Central memory CD8-positive, alpha-beta T cell (primary cell): Measurements from ENCODE around the gene SEMA3G.

ENCODE experiments used
- ATAC-seq: fragments of 150-1000 bp; cut with Tn5 transposase; replicated peaks from 2 replicates; pipeline ENCODE4 v1.10.0; 2022; ENCODE audit warnings: mild to moderate bottlenecking, moderate FRiP score, moderate number of reproducible peaks; ENCODE audit not compliant: poor library complexity, severe bottlenecking; ENCODE audit errors: extremely low read depth
- DNase-seq, 2 donors: peaks; one replicate each; pipeline ENCODE4 v3.0.0; 2021; ENCODE audit warnings: low spot score in 2 of 2
- H3K27ac Mint-ChIP-seq: one replicate; pipeline ENCODE4 v1.8.0; 2022; ENCODE audit warnings: low read depth, mild to moderate bottlenecking, moderate library complexity, mixed read lengths
- H3K27me3 Mint-ChIP-seq: one replicate; pipeline ENCODE4 v1.8.0; 2022; ENCODE audit warnings: mixed read lengths
- H3K36me3 Mint-ChIP-seq: one replicate; pipeline ENCODE4 v1.8.0; 2022; ENCODE audit warnings: mild to moderate bottlenecking, moderate library complexity, mixed read lengths; ENCODE audit not compliant: insufficient read depth
- H3K4me1 Mint-ChIP-seq: one replicate; pipeline ENCODE4 v1.8.0; 2022; ENCODE audit warnings: mixed read lengths
- H3K4me3 Mint-ChIP-seq: one replicate; pipeline ENCODE4 v1.8.0; 2022; ENCODE audit warnings: mild to moderate bottlenecking, moderate library complexity, mixed read lengths
- H3K9me3 Mint-ChIP-seq: one replicate; pipeline ENCODE4 v1.8.0; 2022; ENCODE audit warnings: mixed read lengths

The SEMA3G gene

GRCh38 chr3:52472239-52473000 lies 27.5 kb upstream of the SEMA3G start:
- Mint-ChIP-seq H3K4me3 (no peak overlapping the region), H3K36me3 (peaks cover 39% of the 10 kb centered on the region), H3K4me1 (peaks cover 9% of the 10 kb centered on the region), H3K27me3 (no peaks in the 10 kb centered on the region), H3K27ac (no peak overlapping the region), H3K9me3 (no peaks in the 10 kb centered on the region)
- DNase-seq (no peak), ATAC-seq (no peak)

- Mint-ChIP-seq H3K27ac (no peak overlapping the region), H3K36me3 (peaks cover 34% of the 10 kb centered on the region), H3K27me3 (no peaks in the 10 kb centered on the region), H3K4me1 (peaks cover 9% of the 10 kb centered on the region), H3K4me3 (no peak overlapping the region), H3K9me3 (no peaks in the 10 kb centered on the region)
- ATAC-seq: no peak
- no peak for DNase-seq
Measured at GRCh38 chr3:52471371-52472238, 26.7 kb upstream of the SEMA3G start.

DNA sequence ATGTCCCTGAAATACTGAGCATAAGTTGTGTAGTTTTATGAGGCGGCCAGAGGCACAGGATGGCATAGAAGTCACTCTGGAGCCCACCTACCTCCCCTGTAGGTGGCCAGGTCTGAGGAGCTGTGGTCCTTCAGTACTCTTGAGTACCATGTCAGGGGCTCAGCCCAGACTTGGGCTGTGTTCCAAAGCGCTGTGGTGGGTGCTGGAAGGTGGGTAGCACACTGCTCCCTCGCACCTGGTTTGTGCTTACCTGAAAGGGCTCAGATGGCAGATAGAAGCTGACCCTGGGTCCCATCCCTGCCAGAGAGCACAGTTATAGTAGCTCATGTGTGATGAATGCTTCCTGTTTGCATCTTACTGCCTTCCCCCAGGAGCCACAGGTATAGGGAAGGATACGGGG lies 26.0 kb upstream of the SEMA3G start:
- DNase-seq (no peak), ATAC-seq (no peak)
- H3K4me3 Mint-ChIP-seq: no peak overlapping the region
- H3K27me3 Mint-ChIP-seq: no peaks in the 10 kb centered on the region
- H3K9me3 Mint-ChIP-seq: no peaks in the 10 kb centered on the region
- peaks cover 9% of the 10 kb centered on the region for H3K4me1 Mint-ChIP-seq
- H3K27ac Mint-ChIP-seq: no peak overlapping the region
- H3K36me3 Mint-ChIP-seq: peaks cover 33% of the 10 kb centered on the region

GRCh38 chr3:52469001-52469400 lies 24.1 kb upstream of the SEMA3G start:
- peak overlapping the region; percentile 26 for H3K27ac Mint-ChIP-seq
- peaks cover 9% of the 10 kb centered on the region for H3K4me1 Mint-ChIP-seq
- no peaks in the 10 kb centered on the region for H3K9me3 Mint-ChIP-seq
- ATAC-seq (no peak), DNase-seq (no peak)
- H3K4me3 Mint-ChIP-seq: no peak overlapping the region
- H3K36me3 Mint-ChIP-seq: peaks cover 27% of the 10 kb centered on the region
- no peaks in the 10 kb centered on the region for H3K27me3 Mint-ChIP-seq

DNA sequence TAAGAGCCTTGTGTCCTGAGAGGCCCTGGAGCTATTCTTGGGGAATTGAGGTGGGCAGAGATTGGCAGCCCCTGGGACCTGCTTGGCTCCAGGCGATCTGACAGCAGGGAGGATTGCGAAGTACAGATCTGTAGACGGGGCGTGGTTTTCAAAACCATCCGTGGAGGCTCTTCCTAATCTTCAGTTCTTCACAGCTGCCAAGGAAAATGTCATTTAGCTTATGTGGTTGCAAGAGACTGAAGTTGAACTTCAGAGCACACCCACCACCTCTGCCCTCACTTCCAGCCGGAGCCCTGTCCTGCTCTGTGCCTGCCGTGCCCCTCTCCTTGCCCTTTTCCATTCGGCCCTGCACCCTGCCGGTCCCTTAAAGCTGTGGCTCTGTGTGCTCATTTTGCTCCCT lies 23.4 kb upstream of the SEMA3G start:
- Mint-ChIP-seq H3K27ac (peak overlapping the region; percentile 26), H3K4me1 (peaks cover 10% of the 10 kb centered on the region), H3K27me3 (no peaks in the 10 kb centered on the region), H3K36me3 (peaks cover 22% of the 10 kb centered on the region), H3K4me3 (no peak overlapping the region), H3K9me3 (no peaks in the 10 kb centered on the region)
- ATAC-seq (no peak), DNase-seq (no peak)

GRCh38 chr3:52463416-52463815 lies 18.5 kb upstream of the SEMA3G start:
- Mint-ChIP-seq H3K4me3 (no peak overlapping the region), H3K27me3 (no peaks in the 10 kb centered on the region), H3K9me3 (no peaks in the 10 kb centered on the region), H3K36me3 (peaks cover 43% of the 10 kb centered on the region), H3K27ac (peak overlapping the region; percentile 22), H3K4me1 (peaks cover 17% of the 10 kb centered on the region)
- ATAC-seq: peak; percentile 45
- DNase-seq: no peak

- peaks cover 28% of the 10 kb centered on the region for H3K4me1 Mint-ChIP-seq
Measured at GRCh38 chr3:52461874-52462273, 17.0 kb upstream of the SEMA3G start.

GRCh38 chr3:52458770-52459545 lies 14.1 kb upstream of the SEMA3G start:
- peak; percentile 29 for ATAC-seq
- Mint-ChIP-seq H3K4me3 (no peak overlapping the region), H3K27ac (no peak overlapping the region), H3K4me1 (peaks cover 52% of the 10 kb centered on the region), H3K27me3 (no peaks in the 10 kb centered on the region), H3K9me3 (no peaks in the 10 kb centered on the region), H3K36me3 (peaks cover 50% of the 10 kb centered on the region)
- DNase-seq: no peak

More at GRCh38 chr3:52461874-52462273, 17.0 kb upstream of the SEMA3G start:
- H3K9me3 Mint-ChIP-seq: no peaks in the 10 kb centered on the region
- peaks cover 46% of the 10 kb centered on the region for H3K36me3 Mint-ChIP-seq
- DNase-seq (no peak), ATAC-seq (no peak)
- H3K27ac Mint-ChIP-seq: no peak overlapping the region
- H3K4me3 Mint-ChIP-seq: no peak overlapping the region
- no peaks in the 10 kb centered on the region for H3K27me3 Mint-ChIP-seq

GRCh38 chr3:52458031-52458760 lies 13.3 kb upstream of the SEMA3G start:
- Mint-ChIP-seq H3K4me3 (no peak overlapping the region), H3K27me3 (no peaks in the 10 kb centered on the region), H3K36me3 (peaks cover 50% of the 10 kb centered on the region), H3K9me3 (no peaks in the 10 kb centered on the region), H3K27ac (no peak overlapping the region), H3K4me1 (peaks cover 50% of the 10 kb centered on the region)
- no peak for ATAC-seq
- no peak for DNase-seq

- H3K4me1 Mint-ChIP-seq: peaks cover 39% of the 10 kb centered on the region
- H3K27ac Mint-ChIP-seq: peak overlapping the region; percentile 96
- H3K27me3 Mint-ChIP-seq: no peaks in the 10 kb centered on the region
- peak overlapping the region; percentile 90 for H3K4me3 Mint-ChIP-seq
- ATAC-seq (no peak), DNase-seq (no peak)
- H3K36me3 Mint-ChIP-seq: peaks cover 42% of the 10 kb centered on the region
- H3K9me3 Mint-ChIP-seq: no peaks in the 10 kb centered on the region
Measured at GRCh38 chr3:52456800-52457183, 11.9 kb upstream of the SEMA3G start.

- H3K36me3 Mint-ChIP-seq: peaks cover 39% of the 10 kb centered on the region
- peaks cover 39% of the 10 kb centered on the region for H3K4me1 Mint-ChIP-seq
- H3K4me3 Mint-ChIP-seq: peak overlapping the region; percentile 90
- ATAC-seq (no peak), DNase-seq (no peak)
- H3K27ac Mint-ChIP-seq: peak overlapping the region; percentile 96
- H3K27me3 Mint-ChIP-seq: no peaks in the 10 kb centered on the region
- no peaks in the 10 kb centered on the region for H3K9me3 Mint-ChIP-seq
Measured at GRCh38 chr3:52456169-52456799, 11.4 kb upstream of the SEMA3G start.
